ENCODE results near the gene ELOVL5. TPM values are rescaled to one million over a fixed set of nuclear protein-coding genes. Genes with fewer than 3 reads are reported as not detected.
A peak's percentile ranks its signal among the peaks of the same experiment; 100 is the strongest.
"Not testable (repeated sequence)": the region's sequence is repeated elsewhere in the genome, so short reads cannot be mapped to it uniquely, and the experiment has no call there.

Gene ELOVL5
- total and polyA plus RNA-seq, 4 experiments from 2014 or later = 108 to 125 (median 109) TPM

DNA sequence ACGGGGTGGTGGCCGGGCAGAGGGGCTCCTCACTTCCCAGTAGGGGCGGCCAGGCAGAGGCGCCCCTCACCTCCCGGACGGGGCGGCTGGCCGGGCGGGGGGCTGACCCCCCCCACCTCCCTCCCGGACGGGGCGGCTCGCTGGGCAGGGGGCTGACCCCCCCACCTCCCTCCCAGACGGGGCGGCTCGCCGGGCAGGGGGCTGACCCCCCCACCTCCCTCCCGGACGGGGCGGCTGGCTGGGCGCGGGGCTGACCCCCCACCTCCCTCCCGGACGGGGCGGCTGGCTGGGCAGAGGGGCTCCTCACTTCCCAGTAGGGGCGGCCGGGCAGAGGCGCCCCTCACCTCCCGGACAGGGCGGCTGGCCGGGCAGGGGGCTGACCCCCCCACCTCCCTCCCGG lies 43.8 kb downstream of the ELOVL5 start:
- H3K36me3 Mint-ChIP-seq; DNase-seq; H3K4me3 ChIP-seq (ENCODE audit: low read length in 2 of 2); H3K36me3 ChIP-seq (ENCODE audit: insufficient read depth, low read length); H3K27me3 Mint-ChIP-seq; H3K27ac ChIP-seq (ENCODE audit: low read depth, low read length); POLR2A ChIA-PET (ENCODE audit: partially characterized antibody); H3K9me3 ChIP-seq (ENCODE audit: control insufficient read depth in 1 of 2, low read length in 2 of 2); H3K9me3 Mint-ChIP-seq; CTCF ChIA-PET (ENCODE audit: partially characterized antibody); H3K27ac Mint-ChIP-seq; H3K4me3 Mint-ChIP-seq; intact Hi-C loops (cut with micrococcal nuclease); H3K27me3 ChIP-seq (ENCODE audit: insufficient read depth, low read length): not testable (repeated sequence)
- peaks cover 76 to 85% (median 82%) of the 10 kb centered on the region in 4 donors for H3K4me1 Mint-ChIP-seq
- peaks cover 79% of the 10 kb centered on the region for H3K4me1 ChIP-seq (ENCODE audit: insufficient read depth, low read length)

DNA sequence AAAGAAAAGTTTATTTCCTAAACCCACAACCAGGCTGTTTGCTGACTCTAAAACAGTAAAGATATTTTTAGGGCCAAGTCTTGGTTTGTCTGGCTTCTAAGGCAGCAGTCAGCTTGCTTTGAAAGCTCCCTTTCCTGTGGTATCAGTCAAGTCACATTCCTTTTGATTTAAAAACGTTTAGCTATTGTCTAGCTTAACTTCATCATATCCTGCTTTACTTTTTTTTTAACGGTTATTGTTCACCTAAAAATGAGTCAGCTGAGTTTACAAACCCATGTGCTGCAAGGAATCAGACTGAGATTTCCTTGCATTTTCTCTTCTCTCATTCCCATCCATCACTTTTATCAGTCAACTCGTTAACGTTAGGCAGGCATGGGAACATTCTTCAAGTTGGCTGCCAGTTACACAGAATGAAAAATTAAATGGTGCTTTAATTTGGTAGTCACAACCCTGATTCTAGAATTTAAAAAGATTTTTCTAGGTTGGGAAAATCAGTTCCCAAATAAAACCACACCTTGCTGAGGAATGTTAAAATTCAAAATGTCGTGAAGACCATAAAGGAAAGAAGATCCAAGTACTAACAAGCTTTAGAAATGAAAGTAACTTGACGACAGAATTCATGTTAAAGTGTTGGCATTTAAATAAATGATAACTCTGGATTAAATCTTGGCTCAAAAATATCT lies 45.9 kb downstream of the ELOVL5 start:
- H3K27ac ChIP-seq (ENCODE audit: low read depth, low read length) = peak overlapping the region; percentile 65
- H3K4me3 ChIP-seq (ENCODE audit: low read length in 2 of 2) = peak overlapping the region; percentile 47 to 55

DNA sequence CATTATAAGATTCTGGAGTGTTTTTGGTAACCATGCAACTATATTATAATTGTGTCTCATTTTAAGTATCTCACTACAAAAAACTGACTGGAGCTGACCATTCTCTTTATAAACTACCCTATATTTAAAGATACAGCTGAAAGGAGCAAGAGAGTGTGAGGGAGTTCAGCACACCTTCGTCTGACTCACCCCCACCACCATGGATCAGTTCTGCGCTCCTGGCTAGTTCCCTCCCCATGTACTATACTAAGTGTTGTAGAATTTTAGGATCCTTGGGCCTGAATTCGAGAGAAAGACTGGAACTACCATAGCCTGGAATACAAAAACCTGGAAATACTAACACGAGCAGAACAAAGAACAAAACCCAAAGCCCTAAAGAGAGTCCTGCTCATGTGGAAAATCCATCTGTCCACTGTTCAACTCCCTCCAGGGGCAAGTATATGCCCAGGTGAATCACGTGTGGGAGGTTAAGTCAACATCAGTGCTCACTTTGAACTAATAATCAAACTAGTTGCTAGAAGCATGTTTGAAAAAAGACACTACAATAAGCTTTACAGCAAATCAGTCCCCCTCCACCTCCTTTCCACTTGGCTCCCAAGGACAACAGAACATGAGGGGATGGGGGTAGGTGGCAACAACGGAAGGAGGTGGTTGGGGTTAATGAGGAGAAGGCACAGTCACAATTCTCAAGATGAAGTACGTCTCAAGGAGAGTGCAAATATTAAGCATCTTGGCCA lies 46.8 kb downstream of the ELOVL5 start:
- ChIA-PET CTCF (ENCODE audit: partially characterized antibody) (interaction anchor here (0.9 to 3.1 kb wide), 15 partner anchors 8 to 129 kb away, joined by 3 to 16 read pairs (median 5); partner anchors contain the start of gene ELOVL5), POLR2A (ENCODE audit: partially characterized antibody) (interaction anchor here (0.6 to 5.9 kb wide), 23 partner anchors 8 to 109 kb away, joined by 3 to 130 read pairs (median 7); partner anchors contain the start of gene ELOVL5)
- no peaks in the 10 kb centered on the region for H3K36me3 Mint-ChIP-seq
- Histone ChIP-seq H3K36me3 (ENCODE audit: insufficient read depth, low read length) (no peaks in the 10 kb centered on the region), H3K9me3 (ENCODE audit: control insufficient read depth in 1 of 2, low read length in 2 of 2) (no peaks in the 10 kb centered on the region), H3K4me3 (ENCODE audit: low read length in 2 of 2) (no peak overlapping the region), H3K4me1 (ENCODE audit: insufficient read depth, low read length) (peaks cover 79% of the 10 kb centered on the region), H3K27ac (ENCODE audit: low read depth, low read length) (peak overlapping the region; percentile 51), H3K27me3 (ENCODE audit: insufficient read depth, low read length) (no peaks in the 10 kb centered on the region)
- H3K27me3 Mint-ChIP-seq = no peaks in the 10 kb centered on the region
- peak overlapping the region; percentile 46 to 85 (median 73) for H3K4me3 Mint-ChIP-seq
- H3K9me3 Mint-ChIP-seq = no peaks in the 10 kb centered on the region
- H3K4me1 Mint-ChIP-seq = peaks cover 67 to 85% (median 78%) of the 10 kb centered on the region in 4 donors
- intact Hi-C loops (cut with micrococcal nuclease) = loop anchor here (1.0 to 2.0 kb wide), 5 partner anchors 8 to 46 kb away; partner anchors contain the start of gene ELOVL5
- peak in 1 of 5 donors; percentile 48 for DNase-seq
- peak overlapping the region; percentile 81 to 97 (median 95) for H3K27ac Mint-ChIP-seq

More for the DNA sequence above, 45.9 kb downstream of the ELOVL5 start:
- Mint-ChIP-seq H3K4me3 (peak overlapping the region; percentile 61 to 94 (median 81)), H3K27me3 (no peaks in the 10 kb centered on the region), H3K9me3 (no peaks in the 10 kb centered on the region), H3K36me3 (no peaks in the 10 kb centered on the region), H3K4me1 (peaks cover 71 to 85% (median 80%) of the 10 kb centered on the region in 4 donors), H3K27ac (peak overlapping the region; percentile 81 to 97 (median 95))
- ChIA-PET POLR2A (ENCODE audit: partially characterized antibody) (interaction anchor here (0.6 to 5.9 kb wide), 22 partner anchors 7 to 105 kb away, joined by 3 to 130 read pairs (median 7); partner anchors contain the start of gene ELOVL5), CTCF (ENCODE audit: partially characterized antibody) (interaction anchor here (0.9 to 3.1 kb wide), 11 partner anchors 9 to 130 kb away, joined by 3 to 16 read pairs (median 6); partner anchors contain the start of gene ELOVL5)
- Histone ChIP-seq H3K36me3 (ENCODE audit: insufficient read depth, low read length) (no peaks in the 10 kb centered on the region), H3K4me1 (ENCODE audit: insufficient read depth, low read length) (peaks cover 79% of the 10 kb centered on the region), H3K9me3 (ENCODE audit: control insufficient read depth in 1 of 2, low read length in 2 of 2) (no peaks in the 10 kb centered on the region), H3K27me3 (ENCODE audit: insufficient read depth, low read length) (no peaks in the 10 kb centered on the region)
- intact Hi-C loops (cut with micrococcal nuclease) = loop anchor here (1.0 to 2.0 kb wide), 5 partner anchors 7 to 45 kb away; partner anchors contain the start of gene ELOVL5
- peak; percentile 61 to 79 (median 76) for DNase-seq

DNA sequence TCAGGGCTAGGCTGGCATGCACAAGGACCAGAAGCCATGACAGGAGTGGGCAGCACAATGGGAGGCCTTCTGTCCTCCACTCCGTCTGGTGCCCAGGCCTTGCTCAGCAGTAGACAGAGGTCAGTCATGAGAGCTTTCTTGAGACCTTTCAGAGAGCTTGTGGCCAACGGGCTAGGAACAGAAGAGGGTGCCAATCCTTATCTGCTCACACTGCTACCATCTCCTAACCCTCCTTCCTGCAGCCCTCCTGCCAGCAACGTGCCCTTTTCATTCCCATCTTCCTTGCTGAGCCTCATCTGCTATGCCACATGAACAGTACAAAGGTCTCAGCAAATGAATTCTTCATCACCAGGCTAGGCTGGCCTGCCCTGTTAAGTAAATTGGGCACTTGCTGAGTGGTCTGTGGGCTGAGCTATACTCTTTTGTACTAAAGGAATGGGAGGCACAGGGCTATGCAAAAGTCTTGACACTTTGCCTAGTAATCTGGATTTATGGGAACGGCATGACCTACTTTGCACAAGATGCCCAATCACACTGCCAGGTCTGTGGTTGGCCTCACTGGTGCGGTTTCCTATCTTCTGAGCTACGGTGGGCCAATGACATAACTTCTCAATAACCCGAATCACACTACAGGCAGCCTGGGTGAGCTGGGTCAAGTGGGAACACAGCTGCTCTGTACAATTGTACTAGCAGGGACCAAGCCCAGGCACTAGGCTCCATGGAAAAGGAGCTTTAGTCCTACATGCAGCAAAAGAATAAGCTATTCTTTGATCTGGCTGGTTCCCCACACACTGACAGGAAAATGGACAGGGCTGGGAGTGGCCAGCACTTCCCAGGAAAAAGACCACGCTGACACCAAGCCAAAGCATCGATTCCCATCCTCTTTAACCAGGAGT lies 47.8 kb downstream of the ELOVL5 start:
- POLR2A ChIA-PET (ENCODE audit: partially characterized antibody) = interaction anchor here (0.7 to 5.9 kb wide), 14 partner anchors 9 to 110 kb away, joined by 3 to 130 read pairs (median 6); partner anchors contain the start of gene ELOVL5

DNA sequence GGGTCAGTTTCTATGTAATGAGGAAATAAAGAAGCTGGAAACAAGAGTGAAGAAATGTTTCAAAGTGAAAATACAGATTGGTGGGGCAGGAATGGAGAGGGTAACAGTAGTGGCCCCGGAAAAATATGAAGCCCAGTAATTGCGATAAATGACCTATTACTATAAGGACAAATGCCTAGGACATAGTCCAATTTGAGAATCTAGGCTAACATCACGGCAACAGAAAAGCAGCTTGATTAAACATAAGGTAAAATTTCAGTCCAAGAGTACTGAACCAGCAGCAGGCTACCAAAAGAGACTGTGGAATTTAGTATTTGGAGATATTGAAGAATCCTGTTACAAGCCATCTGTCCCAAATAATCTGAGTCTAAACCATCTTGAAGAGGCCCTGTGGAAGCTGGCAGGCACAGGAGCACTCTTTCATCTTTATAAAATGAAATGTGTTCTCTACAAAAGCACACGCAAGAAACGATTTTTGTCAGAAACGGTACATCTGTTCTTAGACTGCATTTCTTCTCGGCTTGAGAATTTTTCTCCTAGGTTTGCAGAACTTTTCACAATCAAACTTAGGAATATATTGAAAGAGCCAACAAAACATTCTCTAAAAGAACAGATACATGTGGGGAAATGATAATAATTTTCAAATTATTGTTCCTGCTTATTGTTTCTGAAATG lies 49.3 kb downstream of the ELOVL5 start:
- no peak overlapping the region for H3K4me3 ChIP-seq (ENCODE audit: low read length in 2 of 2)
- Mint-ChIP-seq H3K27ac (peak overlapping the region; percentile 45 to 97 (median 87)), H3K4me3 (peak overlapping the region in 6 of 8 donors; percentile 41 to 79 (median 68)), H3K9me3 (no peaks in the 10 kb centered on the region), H3K4me1 (peaks cover 79 to 100% (median 88%) of the 10 kb centered on the region in 4 donors), H3K27me3 (no peaks in the 10 kb centered on the region), H3K36me3 (peaks cover 4 to 7% of the 10 kb centered on the region in 2 donors)
- DNase-seq = no peak
- H3K36me3 ChIP-seq (ENCODE audit: insufficient read depth, low read length) = no peaks in the 10 kb centered on the region
- no peaks in the 10 kb centered on the region for H3K9me3 ChIP-seq (ENCODE audit: control insufficient read depth in 1 of 2, low read length in 2 of 2)
- intact Hi-C loops (cut with micrococcal nuclease) = loop anchor here (10.0 kb wide), 1 partner anchor 185 kb away; no protein-coding TSS in a partner anchor
- H3K27me3 ChIP-seq (ENCODE audit: insufficient read depth, low read length) = no peaks in the 10 kb centered on the region
- ChIA-PET POLR2A (ENCODE audit: partially characterized antibody) (interaction anchor here (1.2 to 5.9 kb wide), 3 partner anchors 10 to 47 kb away, joined by 3 to 130 read pairs (median 18); partner anchors contain the start of gene ELOVL5), CTCF (ENCODE audit: partially characterized antibody) (interaction anchor here (1.2 to 1.7 kb wide), 4 partner anchors 8 to 127 kb away, joined by 3 to 6 read pairs (median 3); no protein-coding TSS in a partner anchor)
- no peak overlapping the region for H3K27ac ChIP-seq (ENCODE audit: low read depth, low read length)
- peaks cover 95% of the 10 kb centered on the region for H3K4me1 ChIP-seq (ENCODE audit: insufficient read depth, low read length)

More for the DNA sequence above, 47.8 kb downstream of the ELOVL5 start:
- Histone ChIP-seq H3K27me3 (ENCODE audit: insufficient read depth, low read length) (no peaks in the 10 kb centered on the region), H3K4me3 (ENCODE audit: low read length in 2 of 2) (peak overlapping the region in 1 of 2 donors; percentile 28), H3K36me3 (ENCODE audit: insufficient read depth, low read length) (no peaks in the 10 kb centered on the region), H3K27ac (ENCODE audit: low read depth, low read length) (peak overlapping the region; percentile 47), H3K9me3 (ENCODE audit: control insufficient read depth in 1 of 2, low read length in 2 of 2) (no peaks in the 10 kb centered on the region), H3K4me1 (ENCODE audit: insufficient read depth, low read length) (peaks cover 81% of the 10 kb centered on the region)
- Mint-ChIP-seq H3K4me3 (peak overlapping the region; percentile 57 to 85 (median 73)), H3K9me3 (no peaks in the 10 kb centered on the region), H3K4me1 (peaks cover 67 to 87% (median 79%) of the 10 kb centered on the region in 4 donors), H3K27ac (peak overlapping the region; percentile 81 to 97 (median 95)), H3K36me3 (no peaks in the 10 kb centered on the region), H3K27me3 (no peaks in the 10 kb centered on the region)
- intact Hi-C loops (cut with micrococcal nuclease) = no loop called here
- CTCF ChIA-PET (ENCODE audit: partially characterized antibody) = interaction anchor here (0.7 to 3.1 kb wide), 12 partner anchors 9 to 109 kb away, joined by 3 to 16 read pairs (median 4); partner anchors contain the start of gene ELOVL5
- DNase-seq = peak; percentile 40 to 70 (median 52)

DNA sequence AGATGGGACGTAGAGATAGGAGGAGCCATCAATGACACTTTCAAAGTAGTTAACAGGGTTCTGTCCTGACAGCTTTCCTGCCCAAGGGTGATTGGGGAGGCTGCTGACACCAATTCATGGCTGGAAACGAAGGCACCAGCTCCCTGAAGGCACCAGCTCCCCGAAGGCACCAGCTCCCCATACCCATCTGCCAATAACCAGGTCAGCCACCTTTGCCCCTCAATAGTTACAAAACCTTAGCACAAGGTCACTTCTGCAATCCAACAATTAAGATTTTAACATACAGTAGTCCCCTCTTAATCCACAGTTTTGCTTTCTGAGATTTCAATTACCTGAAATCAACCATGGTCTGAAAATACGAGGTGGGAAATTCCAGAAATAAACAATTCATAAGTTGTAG lies 51.7 kb downstream of the ELOVL5 start:
- Mint-ChIP-seq H3K36me3 (peaks cover 12 to 15% of the 10 kb centered on the region in 2 donors), H3K27me3 (no peaks in the 10 kb centered on the region), H3K9me3 (no peaks in the 10 kb centered on the region), H3K4me1 (peaks cover 74 to 98% (median 87%) of the 10 kb centered on the region in 4 donors), H3K27ac (peak overlapping the region in 6 of 7 donors; percentile 33 to 86 (median 79)), H3K4me3 (peak overlapping the region in 5 of 8 donors; percentile 2 to 46 (median 39))
- Histone ChIP-seq H3K36me3 (ENCODE audit: insufficient read depth, low read length) (no peaks in the 10 kb centered on the region), H3K27me3 (ENCODE audit: insufficient read depth, low read length) (no peaks in the 10 kb centered on the region), H3K27ac (ENCODE audit: low read depth, low read length) (no peak overlapping the region), H3K4me1 (ENCODE audit: insufficient read depth, low read length) (peaks cover 97% of the 10 kb centered on the region), H3K9me3 (ENCODE audit: control insufficient read depth in 1 of 2, low read length in 2 of 2) (no peaks in the 10 kb centered on the region), H3K4me3 (ENCODE audit: low read length in 2 of 2) (no peak overlapping the region)
- intact Hi-C loops (cut with micrococcal nuclease) = loop anchor here (10.0 kb wide), 1 partner anchor 188 kb away; no protein-coding TSS in a partner anchor
- POLR2A ChIA-PET (ENCODE audit: partially characterized antibody) = interaction anchor here (1.0 to 3.7 kb wide), 4 partner anchors 11 to 52 kb away, joined by 4 to 24 read pairs (median 4); partner anchors contain the start of gene ELOVL5
- CTCF ChIA-PET (ENCODE audit: partially characterized antibody) = interaction anchor here (0.8 to 1.4 kb wide), 2 partner anchors 12 to 47 kb away, joined by 3 to 5 read pairs; no protein-coding TSS in a partner anchor
- DNase-seq = no peak
